NCI-H2227 (cell line): ENCODE results near the gene LARGE1.
A peak's percentile ranks its signal among the peaks of the same experiment; 100 is the strongest.

Experiments
- DNase-seq: peaks from one replicate; lab custom pipeline; 2025; ENCODE audit not compliant: unreplicated experiment; lab: John Stamatoyannopoulos, UW

The LARGE1 gene

GRCh38 chr22:33920197-33920540, at the start of gene LARGE1:
Gene LARGE1 (minus strand): TSS chr22:33920476.
- peak; percentile 32 for DNase-seq

- DNase-seq, result no peak
These were observed 48.8 kb upstream of the LARGE1 start for GRCh38 chr22:33969045-33969444.

- no peak for DNase-seq
These were observed 43.8 kb upstream of the LARGE1 start for GRCh38 chr22:33964121-33964520.

- DNase-seq, result no peak
These were observed 42.1 kb upstream of the LARGE1 start for GRCh38 chr22:33962409-33962808.

- no peak for DNase-seq
These were observed 38.5 kb upstream of the LARGE1 start for GRCh38 chr22:33958741-33959140.

GRCh38 chr22:33957086-33957485, 36.8 kb upstream of the LARGE1 start:
- no peak for DNase-seq

- DNase-seq, result no peak
These were observed 32.5 kb upstream of the LARGE1 start for GRCh38 chr22:33952776-33953175.

- DNase-seq, result no peak
These were observed 20.5 kb upstream of the LARGE1 start for GRCh38 chr22:33940741-33941140.

GRCh38 chr22:33932997-33933396, 12.7 kb upstream of the LARGE1 start:
- no peak for DNase-seq

GRCh38 chr22:33931406-33931805, 11.1 kb upstream of the LARGE1 start:
- DNase-seq, result no peak

- no peak for DNase-seq
These were observed 7.5 kb upstream of the LARGE1 start for GRCh38 chr22:33927752-33928151.

GRCh38 chr22:33925194-33925593, 4.9 kb upstream of the LARGE1 start:
- no peak for DNase-seq

GRCh38 chr22:33923660-33924246, 3.5 kb upstream of the LARGE1 start:
- peak; percentile 82 for DNase-seq

GRCh38 chr22:33923033-33923432, 2.8 kb upstream of the LARGE1 start:
- DNase-seq, result no peak

- peak; percentile 48 for DNase-seq
These were observed 2.0 kb upstream of the LARGE1 start for GRCh38 chr22:33922349-33922681.

- DNase-seq, result peak; percentile 73
These were observed 1.5 kb upstream of the LARGE1 start for GRCh38 chr22:33921525-33922348.

- DNase-seq, result peak; percentile 96
These were observed 750 bp upstream of the LARGE1 start for GRCh38 chr22:33920927-33921524.

- no peak for DNase-seq
These were observed 682 bp downstream of the LARGE1 start for GRCh38 chr22:33919391-33920196.

- DNase-seq, result no peak
These were observed 1.5 kb downstream of the LARGE1 start for GRCh38 chr22:33918676-33919365.

- no peak for DNase-seq
These were observed 2.4 kb downstream of the LARGE1 start for GRCh38 chr22:33917744-33918406.
